K562 (cell line): ENCODE data around the gene SUMF1.

Experiments
- FOXK1 ChIP-seq: sonication (generic); formaldehyde crosslinking; IDR thresholded peaks from 2 replicates; pipeline ENCODE4 v1.8.0; 2022; ENCODE audit warnings: missing genetic modification reagents, mild to moderate bottlenecking, borderline replicate concordance
- HDAC2 ChIP-seq: fragments of 450-650 bp; IDR thresholded peaks from 2 replicates; pipeline ENCODE4 v1.6.1; 2016; ENCODE audit warnings: mild to moderate bottlenecking
- JUND ChIP-seq, 2 experiments: IDR thresholded peaks; 2 replicates in 1 of 2; 3 replicates in 1 of 2; pipeline ENCODE4 v1.6.1; 2011; ENCODE audit warnings: borderline replicate concordance in 2 of 2, low read depth in 2 of 2, low read length in 2 of 2, improper control_type of control experiment in 1 of 2, missing biosample characterization in 1 of 2, missing genetic modification characterization in 1 of 2, missing genetic modification reagents in 1 of 2
- RAD21 ChIP-seq, 2 experiments: fragments of 250-450 bp in 1 of 2; fragments of 450-650 bp in 1 of 2; sonication (Bioruptor Pico) in 1 of 2; formaldehyde crosslinking in 1 of 2; IDR thresholded peaks in 1 of 2; conservative IDR thresholded peaks in 1 of 2; 2 replicates each; pipeline versions ENCODE4 v1.4.0 to v1.8.0; 2020 to 2022; ENCODE audit warnings: mild to moderate bottlenecking in 2 of 2, moderate library complexity in 1 of 2

GRCh38 chr3:4398120-4398940 is 68.7 kb downstream of the SUMF1 start:
- TF ChIP-seq FOXK1 (CRISPR knock-in tag), result no peak
- TF ChIP-seq RAD21 (CRISPR knock-in tag; conservative IDR thresholded peaks at IDR 0.05 in 1 of 2, IDR thresholded peaks at IDR 0.05 in 1 of 2), result no peak
- no peak for TF ChIP-seq JUND (IDR thresholded peaks at IDR 0.05; ENCODE audit: borderline replicate concordance, low read depth, low read length)
- TF ChIP-seq JUND (tag; IDR thresholded peaks at IDR 0.05; ENCODE audit: borderline replicate concordance, low read depth, low read length), result no peak
- no peak for TF ChIP-seq HDAC2
